ENCODE results near the gene ZWILCH. TPM values are rescaled to one million over a fixed set of nuclear protein-coding genes. Genes with fewer than 3 reads are reported as not detected.

Gene ZWILCH
- total RNA-seq, 6 experiments from 2014 or later = 1.1 to 4.9 (median 2.5) TPM

DNA sequence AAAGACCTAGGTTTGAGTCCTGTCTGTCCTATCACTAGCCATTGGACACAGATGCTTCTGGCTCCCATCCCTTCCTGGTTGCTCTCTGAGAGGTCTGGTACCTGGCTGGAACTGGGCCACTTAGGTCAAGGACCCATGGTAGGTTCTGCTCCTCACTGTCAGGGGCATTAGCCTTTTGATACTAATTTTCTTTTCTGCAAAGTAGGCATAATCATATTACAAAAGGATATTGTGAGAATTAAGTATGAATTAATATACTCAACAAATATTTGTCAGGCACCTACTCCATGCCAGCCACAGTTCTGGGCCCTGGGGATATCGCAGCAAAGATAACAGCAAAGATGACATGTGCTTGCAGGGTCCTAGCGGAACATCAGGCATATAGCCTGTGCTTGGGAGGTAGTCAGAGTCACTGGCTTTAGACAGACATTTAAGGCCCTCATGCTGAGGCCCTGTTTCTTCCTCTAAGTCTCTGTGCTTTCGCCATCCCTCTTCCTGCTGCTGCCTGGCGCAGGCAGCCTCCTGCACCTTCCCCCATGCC, 86.3 kb downstream of the ZWILCH start:
- no peaks in the 10 kb centered on the region for H3K9me3 ChIP-seq
- TF ChIP-seq, protein P1, sequence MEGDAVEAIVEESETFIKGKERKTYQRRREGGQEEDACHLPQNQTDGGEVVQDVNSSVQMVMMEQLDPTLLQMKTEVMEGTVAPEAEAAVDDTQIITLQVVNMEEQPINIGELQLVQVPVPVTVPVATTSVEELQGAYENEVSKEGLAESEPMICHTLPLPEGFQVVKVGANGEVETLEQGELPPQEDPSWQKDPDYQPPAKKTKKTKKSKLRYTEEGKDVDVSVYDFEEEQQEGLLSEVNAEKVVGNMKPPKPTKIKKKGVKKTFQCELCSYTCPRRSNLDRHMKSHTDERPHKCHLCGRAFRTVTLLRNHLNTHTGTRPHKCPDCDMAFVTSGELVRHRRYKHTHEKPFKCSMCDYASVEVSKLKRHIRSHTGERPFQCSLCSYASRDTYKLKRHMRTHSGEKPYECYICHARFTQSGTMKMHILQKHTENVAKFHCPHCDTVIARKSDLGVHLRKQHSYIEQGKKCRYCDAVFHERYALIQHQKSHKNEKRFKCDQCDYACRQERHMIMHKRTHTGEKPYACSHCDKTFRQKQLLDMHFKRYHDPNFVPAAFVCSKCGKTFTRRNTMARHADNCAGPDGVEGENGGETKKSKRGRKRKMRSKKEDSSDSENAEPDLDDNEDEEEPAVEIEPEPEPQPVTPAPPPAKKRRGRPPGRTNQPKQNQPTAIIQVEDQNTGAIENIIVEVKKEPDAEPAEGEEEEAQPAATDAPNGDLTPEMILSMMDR (IDR thresholded peaks at IDR 0.05) = no peak
- no peak for TF ChIP-seq POLR2A (IDR thresholded peaks at IDR 0.05)
- H3K36me3 ChIP-seq = no peaks in the 10 kb centered on the region
- DNase-seq = no peak
- ATAC-seq = no peak
- no peak overlapping the region for H3K27ac ChIP-seq
- no peaks in the 10 kb centered on the region for H3K27me3 ChIP-seq
- WGBS (ENCODE audit: insufficient coverage, low coverage, low lambda C conversion rate, missing lambda C conversion rate) = 97% methylated on average over 3 of the region's 4 CpGs
- intact Hi-C loops (cut with DNase I) = no loop called here
- peaks cover 0 to 7% (median 3%) of the 10 kb centered on the region in 4 donors for H3K4me1 ChIP-seq
- no peak overlapping the region for H3K4me3 ChIP-seq

DNA sequence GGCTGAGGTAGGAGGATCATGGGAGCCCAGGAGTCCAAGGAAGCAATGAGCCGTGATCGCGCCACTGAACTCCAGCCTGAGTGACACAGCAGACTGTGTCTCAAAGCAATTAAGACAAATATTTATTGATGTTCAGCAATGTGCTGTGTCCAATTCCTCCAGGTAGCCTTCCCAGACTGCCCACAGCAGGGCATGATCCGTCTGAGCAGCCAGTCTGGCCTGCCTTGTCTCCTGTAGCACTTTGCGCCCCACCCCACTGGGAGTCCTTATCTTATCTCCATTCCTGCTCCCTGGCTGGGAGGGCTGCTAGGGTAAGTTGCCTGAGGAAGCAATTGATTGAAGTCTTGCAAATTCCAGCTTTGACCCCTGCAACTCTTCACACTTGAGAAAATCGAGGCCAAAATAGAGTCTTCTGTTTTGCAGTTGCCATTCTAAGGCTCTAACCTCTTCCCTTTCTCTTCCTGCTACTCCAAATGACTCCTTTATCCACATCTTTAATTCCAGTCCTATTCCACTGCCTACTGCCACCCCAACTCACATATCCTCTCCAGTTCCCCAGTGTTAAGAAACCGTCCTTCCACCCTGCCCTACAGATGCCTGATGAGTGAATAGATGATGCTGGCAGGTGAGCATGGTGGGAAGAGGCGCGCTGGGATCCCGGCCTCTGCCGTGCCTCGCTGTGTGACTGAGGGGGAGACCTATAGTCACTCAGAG, 87.5 kb downstream of the ZWILCH start:
- DNase-seq = no peak
- H3K4me3 ChIP-seq = no peak overlapping the region
- intact Hi-C loops (cut with DNase I) = no loop called here
- H3K9me3 ChIP-seq = no peaks in the 10 kb centered on the region
- no peaks in the 10 kb centered on the region for H3K27me3 ChIP-seq
- H3K36me3 ChIP-seq = no peaks in the 10 kb centered on the region
- no peak for ATAC-seq
- TF ChIP-seq, protein P1 (IDR thresholded peaks at IDR 0.05) = no peak
- no peak for TF ChIP-seq POLR2A (IDR thresholded peaks at IDR 0.05)
- H3K4me1 ChIP-seq = peaks cover 0 to 7% (median 3%) of the 10 kb centered on the region in 4 donors
- H3K27ac ChIP-seq = no peak overlapping the region
- WGBS (ENCODE audit: insufficient coverage, low coverage, low lambda C conversion rate, missing lambda C conversion rate) = 74% methylated on average over 6 of the region's 12 CpGs

GRCh38 chr15:66593219-66593780, 88.2 kb downstream of the ZWILCH start:
- Histone ChIP-seq H3K36me3 (no peaks in the 10 kb centered on the region), H3K27ac (no peak overlapping the region), H3K4me1 (peaks cover 0 to 7% (median 3%) of the 10 kb centered on the region in 4 donors), H3K4me3 (no peak overlapping the region), H3K27me3 (no peaks in the 10 kb centered on the region), H3K9me3 (no peaks in the 10 kb centered on the region)
- DNase-seq (no peak), ATAC-seq (no peak)
- 64% methylated on average over 2 of the region's 3 CpGs for WGBS (ENCODE audit: insufficient coverage, low coverage, low lambda C conversion rate, missing lambda C conversion rate)
- no peak for TF ChIP-seq POLR2A (IDR thresholded peaks at IDR 0.05)
- TF ChIP-seq, protein P1 (IDR thresholded peaks at IDR 0.05) = no peak
- intact Hi-C loops (cut with DNase I) = no loop called here

DNA sequence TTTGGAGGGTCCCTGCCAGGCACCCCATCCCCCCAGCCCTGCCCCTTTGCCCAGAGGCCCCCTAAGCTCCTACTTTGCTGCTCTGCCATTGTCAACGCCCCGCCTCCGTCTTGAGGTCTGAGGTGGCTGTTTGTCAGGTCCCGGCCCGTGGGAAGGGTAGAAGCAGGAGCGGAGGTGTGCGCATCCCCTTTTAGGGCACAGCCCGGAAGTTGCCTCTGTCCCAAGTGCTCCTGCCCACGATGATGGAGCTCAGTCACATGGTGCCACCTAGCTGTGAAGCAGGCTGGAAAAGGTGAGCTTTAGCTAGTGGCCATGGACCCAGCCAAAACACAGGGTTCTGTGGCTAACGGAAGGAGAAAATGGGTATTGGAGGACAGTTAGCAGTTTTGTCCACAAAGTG, 89.2 kb downstream of the ZWILCH start:
- Histone ChIP-seq H3K27ac (no peak overlapping the region), H3K9me3 (no peaks in the 10 kb centered on the region), H3K27me3 (no peaks in the 10 kb centered on the region), H3K36me3 (no peaks in the 10 kb centered on the region), H3K4me1 (peaks cover 0 to 7% (median 3%) of the 10 kb centered on the region in 4 donors), H3K4me3 (no peak overlapping the region)
- intact Hi-C loops (cut with DNase I) = no loop called here
- ATAC-seq (peak; percentile 43 to 66 (median 54)), DNase-seq (no peak)
- 25% methylated on average over 2 of the region's 10 CpGs for WGBS (ENCODE audit: insufficient coverage, low coverage, low lambda C conversion rate, missing lambda C conversion rate)
- TF ChIP-seq, protein P1 (IDR thresholded peaks at IDR 0.05) = peak; percentile 16 to 36 (median 22)
- TF ChIP-seq POLR2A (IDR thresholded peaks at IDR 0.05) = no peak
